Measurements from ENCODE around the gene TRIM21. TPM values are rescaled to one million over a fixed set of nuclear protein-coding genes. Genes with fewer than 3 reads are reported as not detected.
A peak's percentile ranks its signal among the peaks of the same experiment; 100 is the strongest.
"Not testable (repeated sequence)": the region's sequence is repeated elsewhere in the genome, so short reads cannot be mapped to it uniquely, and the experiment has no call there.

The TRIM21 gene
- total and polyA plus RNA-seq, 2 of the 13 experiments (the other 11 are each of a cell fraction or from before 2014, with no cell fraction given) = 6.2 to 9.6 TPM

DNA sequence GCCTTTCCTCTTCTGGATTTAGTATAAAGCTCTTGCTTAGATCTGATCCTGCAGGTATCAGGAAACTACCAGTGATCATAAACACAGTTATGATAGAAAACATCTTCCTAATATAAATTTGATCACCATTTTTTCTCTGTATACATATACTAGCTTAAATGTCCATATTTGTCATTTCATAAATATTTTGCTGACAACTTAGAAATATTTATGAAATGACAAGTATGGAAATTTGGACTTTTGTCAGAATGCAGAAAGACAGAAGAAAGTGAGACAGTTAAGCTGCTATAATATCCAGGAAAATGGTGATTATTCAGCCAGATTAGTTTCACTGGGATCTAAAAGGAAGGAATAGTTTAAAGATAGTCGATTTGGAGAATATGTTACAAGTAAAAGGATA lies 22.8 kb upstream of the TRIM21 start:
- POLR2A ChIA-PET = no interaction called here
- Histone ChIP-seq H3K4me1 (ENCODE audit: insufficient read depth, low read length) (no peaks in the 10 kb centered on the region), H2AFZ (ENCODE audit: low read length) (no peak overlapping the region)

DNA sequence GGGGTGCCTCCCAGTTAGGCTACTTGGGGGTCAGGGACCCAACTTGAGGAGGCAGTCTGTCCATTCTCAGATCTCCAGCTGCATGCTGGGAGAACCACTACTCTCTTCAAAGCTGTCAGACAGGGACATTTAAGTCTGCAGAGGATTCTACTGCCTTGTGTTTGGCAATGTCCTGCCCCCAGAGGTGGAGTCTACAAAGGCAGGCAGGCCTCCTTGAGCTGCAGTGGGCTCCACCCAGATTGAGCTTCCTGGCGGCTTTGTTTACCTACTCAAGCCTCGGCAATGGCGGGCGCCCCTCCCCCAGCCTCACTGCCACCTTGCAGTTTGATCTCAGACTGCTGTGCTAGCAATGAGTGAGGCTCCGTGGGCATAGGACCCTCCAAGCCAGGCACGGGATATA lies 12.7 kb upstream of the TRIM21 start:
- H4K20me1 ChIP-seq (ENCODE audit: insufficient read depth, low read length); DNase-seq (ENCODE audit: low spot score); ATAC-seq; H3K4me2 ChIP-seq (ENCODE audit: low read depth, low read length); FAIRE-seq; H3K79me2 ChIP-seq (ENCODE audit: insufficient read depth, low read length); intact Hi-C loops (cut with micrococcal nuclease; ENCODE audit: unreplicated experiment); H3K9me3 ChIP-seq (ENCODE audit: low read length); H3K27ac ChIP-seq (ENCODE audit: extremely low read length, insufficient read depth, low read length); H3K4me3 ChIP-seq (replicated peaks in 1 of 3; ENCODE audit: insufficient read depth in 1 of 3, low read depth in 2 of 3, low read length in 3 of 3); H3K4me1 ChIP-seq (ENCODE audit: insufficient read depth, low read length); CTCF ChIA-PET (ENCODE audit: low intra/inter-chr PET ratio, low total read pairs); in situ Hi-C loops (cut with HindIII; ENCODE audit: extremely low pct_ligation_motif_present, low pct_unique_long_range_greater_than_20kb); BruUV-seq (replicated peaks); H3K27me3 ChIP-seq (ENCODE audit: control insufficient read depth in 1 of 2, insufficient read depth in 2 of 2, low read length in 2 of 2); POLR2A ChIA-PET; H3K36me3 ChIP-seq (replicated peaks in 1 of 2; ENCODE audit: control insufficient read depth in 1 of 2, insufficient read depth in 2 of 2, low read length in 2 of 2); H3K9ac ChIP-seq (ENCODE audit: insufficient read depth, low read depth, low read length); H2AFZ ChIP-seq (ENCODE audit: low read length): not testable (repeated sequence)
- 0% methylated on average over 1 of the region's 6 CpGs for WGBS (ENCODE audit: low lambda C conversion rate)

More for the DNA sequence above, 22.8 kb upstream of the TRIM21 start:
- no peak for ATAC-seq
- WGBS (ENCODE audit: low lambda C conversion rate) = 0% methylated on average over 1 of the region's 1 CpG
- H3K4me3 ChIP-seq (replicated peaks in 1 of 3; ENCODE audit: insufficient read depth in 1 of 3, low read depth in 2 of 3, low read length in 3 of 3) = no peak overlapping the region
- H3K79me2 ChIP-seq (ENCODE audit: insufficient read depth, low read length) = no peaks in the 10 kb centered on the region
- no peaks in the 10 kb centered on the region for H3K36me3 ChIP-seq (replicated peaks in 1 of 2; ENCODE audit: control insufficient read depth in 1 of 2, insufficient read depth in 2 of 2, low read length in 2 of 2)
- H3K9me3 ChIP-seq (ENCODE audit: low read length) = no peaks in the 10 kb centered on the region
- no peak overlapping the region for H3K9ac ChIP-seq (ENCODE audit: insufficient read depth, low read depth, low read length)
- CTCF ChIA-PET (ENCODE audit: low intra/inter-chr PET ratio, low total read pairs) = no interaction called here
- DNase-seq (ENCODE audit: low spot score) = no peak
- H4K20me1 ChIP-seq (ENCODE audit: insufficient read depth, low read length) = no peaks in the 10 kb centered on the region
- no peak overlapping the region for H3K4me2 ChIP-seq (ENCODE audit: low read depth, low read length)
- peaks cover 0 to 6% of the 10 kb centered on the region in 2 experiments; a peak in 2 of 5 replicates for H3K27me3 ChIP-seq (ENCODE audit: control insufficient read depth in 1 of 2, insufficient read depth in 2 of 2, low read length in 2 of 2)
- FAIRE-seq = no peak
- TF ChIP-seq SP1 (IDR thresholded peaks at IDR 0.05) = no peak
- TF ChIP-seq SP1 (CRISPR knock-in tag; IDR thresholded peaks at IDR 0.05) = no peak
- no peak for TF ChIP-seq ZNF354B (CRISPR knock-in tag; IDR thresholded peaks at IDR 0.05)
- TF ChIP-seq NFYB (CRISPR knock-in tag; IDR thresholded peaks at IDR 0.05) = no peak
- TF ChIP-seq, protein P1, sequence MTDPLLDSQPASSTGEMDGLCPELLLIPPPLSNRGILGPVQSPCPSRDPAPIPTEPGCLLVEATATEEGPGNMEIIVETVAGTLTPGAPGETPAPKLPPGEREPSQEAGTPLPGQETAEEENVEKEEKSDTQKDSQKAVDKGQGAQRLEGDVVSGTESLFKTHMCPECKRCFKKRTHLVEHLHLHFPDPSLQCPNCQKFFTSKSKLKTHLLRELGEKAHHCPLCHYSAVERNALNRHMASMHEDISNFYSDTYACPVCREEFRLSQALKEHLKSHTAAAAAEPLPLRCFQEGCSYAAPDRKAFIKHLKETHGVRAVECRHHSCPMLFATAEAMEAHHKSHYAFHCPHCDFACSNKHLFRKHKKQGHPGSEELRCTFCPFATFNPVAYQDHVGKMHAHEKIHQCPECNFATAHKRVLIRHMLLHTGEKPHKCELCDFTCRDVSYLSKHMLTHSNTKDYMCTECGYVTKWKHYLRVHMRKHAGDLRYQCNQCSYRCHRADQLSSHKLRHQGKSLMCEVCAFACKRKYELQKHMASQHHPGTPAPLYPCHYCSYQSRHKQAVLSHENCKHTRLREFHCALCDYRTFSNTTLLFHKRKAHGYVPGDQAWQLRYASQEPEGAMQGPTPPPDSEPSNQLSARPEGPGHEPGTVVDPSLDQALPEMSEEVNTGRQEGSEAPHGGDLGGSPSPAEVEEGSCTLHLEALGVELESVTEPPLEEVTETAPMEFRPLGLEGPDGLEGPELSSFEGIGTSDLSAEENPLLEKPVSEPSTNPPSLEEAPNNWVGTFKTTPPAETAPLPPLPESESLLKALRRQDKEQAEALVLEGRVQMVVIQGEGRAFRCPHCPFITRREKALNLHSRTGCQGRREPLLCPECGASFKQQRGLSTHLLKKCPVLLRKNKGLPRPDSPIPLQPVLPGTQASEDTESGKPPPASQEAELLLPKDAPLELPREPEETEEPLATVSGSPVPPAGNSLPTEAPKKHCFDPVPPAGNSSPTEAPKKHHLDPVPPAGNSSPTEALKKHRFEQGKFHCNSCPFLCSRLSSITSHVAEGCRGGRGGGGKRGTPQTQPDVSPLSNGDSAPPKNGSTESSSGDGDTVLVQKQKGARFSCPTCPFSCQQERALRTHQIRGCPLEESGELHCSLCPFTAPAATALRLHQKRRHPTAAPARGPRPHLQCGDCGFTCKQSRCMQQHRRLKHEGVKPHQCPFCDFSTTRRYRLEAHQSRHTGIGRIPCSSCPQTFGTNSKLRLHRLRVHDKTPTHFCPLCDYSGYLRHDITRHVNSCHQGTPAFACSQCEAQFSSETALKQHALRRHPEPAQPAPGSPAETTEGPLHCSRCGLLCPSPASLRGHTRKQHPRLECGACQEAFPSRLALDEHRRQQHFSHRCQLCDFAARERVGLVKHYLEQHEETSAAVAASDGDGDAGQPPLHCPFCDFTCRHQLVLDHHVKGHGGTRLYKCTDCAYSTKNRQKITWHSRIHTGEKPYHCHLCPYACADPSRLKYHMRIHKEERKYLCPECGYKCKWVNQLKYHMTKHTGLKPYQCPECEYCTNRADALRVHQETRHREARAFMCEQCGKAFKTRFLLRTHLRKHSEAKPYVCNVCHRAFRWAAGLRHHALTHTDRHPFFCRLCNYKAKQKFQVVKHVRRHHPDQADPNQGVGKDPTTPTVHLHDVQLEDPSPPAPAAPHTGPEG (CRISPR knock-in tag; IDR thresholded peaks at IDR 0.05) = no peak
- TF ChIP-seq ERF (CRISPR knock-in tag; IDR thresholded peaks at IDR 0.05) = no peak
- no peak for TF ChIP-seq SIN3A (IDR thresholded peaks at IDR 0.05; ENCODE audit: borderline replicate concordance, low read depth, low read length)
- TF ChIP-seq MAFF (IDR thresholded peaks at IDR 0.05; ENCODE audit: low read depth, low read length) = peak; percentile 41; the same call in 1 of the 2 replicates
- no peak for TF ChIP-seq FOSL2 (CRISPR knock-in tag; IDR thresholded peaks at IDR 0.05)
- TF ChIP-seq MAFK (conservative IDR thresholded peaks at IDR 0.05 in 1 of 2, IDR thresholded peaks at IDR 0.05 in 1 of 2; ENCODE audit: low read length in 2 of 2) = peak; percentile 12 to 51; a peak in 1 of 4 replicates
- no peak overlapping the region for H3K27ac ChIP-seq (ENCODE audit: extremely low read length, insufficient read depth, low read length)
- intact Hi-C loops (cut with micrococcal nuclease; ENCODE audit: unreplicated experiment) = no loop called here
- in situ Hi-C loops (cut with HindIII; ENCODE audit: extremely low pct_ligation_motif_present, low pct_unique_long_range_greater_than_20kb) = no loop called here
- BruUV-seq (replicated peaks) = no TSS peak
